Measurements from ENCODE around the gene PGM3.

PGM3 gene

DNA sequence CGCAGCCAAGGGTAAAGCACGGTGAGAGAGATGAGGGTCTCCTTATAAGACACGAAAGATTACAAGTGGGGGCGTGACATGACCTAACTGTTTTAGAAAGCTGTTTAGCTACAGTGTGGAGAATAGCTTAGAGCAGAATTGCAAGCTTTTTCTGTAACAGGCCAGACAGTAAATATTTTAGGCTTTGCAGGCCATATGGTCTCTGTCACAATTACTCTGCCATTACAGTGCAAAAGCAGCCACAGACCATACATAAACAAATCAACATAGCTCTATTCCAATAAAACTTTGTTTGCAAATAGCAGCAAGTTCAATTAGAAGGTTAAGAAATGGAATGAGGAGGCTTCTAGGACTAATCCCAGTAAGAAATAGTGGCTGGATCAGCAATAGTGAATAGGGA is 16.8 kb downstream of the PGM3 start:
- no peak overlapping the region for H3K27ac ChIP-seq (replicated peaks)
- TF ChIP-seq POLR2AphosphoS5 (IDR thresholded peaks at IDR 0.05; ENCODE audit: low read depth) (no peak), SPI1 (IDR thresholded peaks at IDR 0.05; ENCODE audit: borderline replicate concordance, low read depth) (no peak), GABPA (IDR thresholded peaks at IDR 0.05; ENCODE audit: low read depth) (no peak)
- TF ChIP-seq, protein P1, sequence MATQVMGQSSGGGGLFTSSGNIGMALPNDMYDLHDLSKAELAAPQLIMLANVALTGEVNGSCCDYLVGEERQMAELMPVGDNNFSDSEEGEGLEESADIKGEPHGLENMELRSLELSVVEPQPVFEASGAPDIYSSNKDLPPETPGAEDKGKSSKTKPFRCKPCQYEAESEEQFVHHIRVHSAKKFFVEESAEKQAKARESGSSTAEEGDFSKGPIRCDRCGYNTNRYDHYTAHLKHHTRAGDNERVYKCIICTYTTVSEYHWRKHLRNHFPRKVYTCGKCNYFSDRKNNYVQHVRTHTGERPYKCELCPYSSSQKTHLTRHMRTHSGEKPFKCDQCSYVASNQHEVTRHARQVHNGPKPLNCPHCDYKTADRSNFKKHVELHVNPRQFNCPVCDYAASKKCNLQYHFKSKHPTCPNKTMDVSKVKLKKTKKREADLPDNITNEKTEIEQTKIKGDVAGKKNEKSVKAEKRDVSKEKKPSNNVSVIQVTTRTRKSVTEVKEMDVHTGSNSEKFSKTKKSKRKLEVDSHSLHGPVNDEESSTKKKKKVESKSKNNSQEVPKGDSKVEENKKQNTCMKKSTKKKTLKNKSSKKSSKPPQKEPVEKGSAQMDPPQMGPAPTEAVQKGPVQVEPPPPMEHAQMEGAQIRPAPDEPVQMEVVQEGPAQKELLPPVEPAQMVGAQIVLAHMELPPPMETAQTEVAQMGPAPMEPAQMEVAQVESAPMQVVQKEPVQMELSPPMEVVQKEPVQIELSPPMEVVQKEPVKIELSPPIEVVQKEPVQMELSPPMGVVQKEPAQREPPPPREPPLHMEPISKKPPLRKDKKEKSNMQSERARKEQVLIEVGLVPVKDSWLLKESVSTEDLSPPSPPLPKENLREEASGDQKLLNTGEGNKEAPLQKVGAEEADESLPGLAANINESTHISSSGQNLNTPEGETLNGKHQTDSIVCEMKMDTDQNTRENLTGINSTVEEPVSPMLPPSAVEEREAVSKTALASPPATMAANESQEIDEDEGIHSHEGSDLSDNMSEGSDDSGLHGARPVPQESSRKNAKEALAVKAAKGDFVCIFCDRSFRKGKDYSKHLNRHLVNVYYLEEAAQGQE (IDR thresholded peaks at IDR 0.05; ENCODE audit: insufficient replicate concordance, low read depth), result no peak
- TF ChIP-seq, protein P2, sequence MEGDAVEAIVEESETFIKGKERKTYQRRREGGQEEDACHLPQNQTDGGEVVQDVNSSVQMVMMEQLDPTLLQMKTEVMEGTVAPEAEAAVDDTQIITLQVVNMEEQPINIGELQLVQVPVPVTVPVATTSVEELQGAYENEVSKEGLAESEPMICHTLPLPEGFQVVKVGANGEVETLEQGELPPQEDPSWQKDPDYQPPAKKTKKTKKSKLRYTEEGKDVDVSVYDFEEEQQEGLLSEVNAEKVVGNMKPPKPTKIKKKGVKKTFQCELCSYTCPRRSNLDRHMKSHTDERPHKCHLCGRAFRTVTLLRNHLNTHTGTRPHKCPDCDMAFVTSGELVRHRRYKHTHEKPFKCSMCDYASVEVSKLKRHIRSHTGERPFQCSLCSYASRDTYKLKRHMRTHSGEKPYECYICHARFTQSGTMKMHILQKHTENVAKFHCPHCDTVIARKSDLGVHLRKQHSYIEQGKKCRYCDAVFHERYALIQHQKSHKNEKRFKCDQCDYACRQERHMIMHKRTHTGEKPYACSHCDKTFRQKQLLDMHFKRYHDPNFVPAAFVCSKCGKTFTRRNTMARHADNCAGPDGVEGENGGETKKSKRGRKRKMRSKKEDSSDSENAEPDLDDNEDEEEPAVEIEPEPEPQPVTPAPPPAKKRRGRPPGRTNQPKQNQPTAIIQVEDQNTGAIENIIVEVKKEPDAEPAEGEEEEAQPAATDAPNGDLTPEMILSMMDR (IDR thresholded peaks at IDR 0.05; ENCODE audit: insufficient read depth, low read length), result no peak
- no peak for DNase-seq (ENCODE audit: low read depth in 1 of 2, low spot score in 1 of 2)
- no peaks in the 10 kb centered on the region for H3K27me3 ChIP-seq (ENCODE audit: insufficient read depth, poor library complexity, severe bottlenecking)
- H3K4me3 ChIP-seq (replicated peaks; ENCODE audit: insufficient read depth, low read length), result no peak overlapping the region

DNA sequence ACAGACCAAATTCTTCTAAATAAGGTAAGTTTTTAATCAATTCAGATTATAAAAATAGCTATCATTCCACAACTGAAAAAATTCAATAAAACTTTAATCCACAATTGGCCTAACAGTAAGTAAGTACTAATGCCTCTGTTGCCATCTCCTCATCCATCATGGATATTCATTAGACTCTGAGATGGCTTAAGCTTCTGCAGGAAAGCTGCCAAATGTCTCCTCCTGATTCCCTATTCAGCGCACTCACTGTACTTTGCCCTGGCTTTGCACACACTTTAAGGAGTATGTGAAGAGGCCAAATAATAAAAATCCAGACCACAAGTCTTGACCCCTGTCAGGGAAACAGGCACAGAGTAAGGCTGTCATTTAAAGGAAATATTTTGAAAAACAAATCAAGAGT is 23.6 kb downstream of the PGM3 start:
- TF ChIP-seq, protein P1 (IDR thresholded peaks at IDR 0.05; ENCODE audit: insufficient replicate concordance, low read depth), result no peak
- TF ChIP-seq POLR2AphosphoS5 (IDR thresholded peaks at IDR 0.05; ENCODE audit: low read depth) (no peak), SPI1 (IDR thresholded peaks at IDR 0.05; ENCODE audit: borderline replicate concordance, low read depth) (no peak), GABPA (IDR thresholded peaks at IDR 0.05; ENCODE audit: low read depth) (no peak)
- TF ChIP-seq, protein P2 (IDR thresholded peaks at IDR 0.05; ENCODE audit: insufficient read depth, low read length), result no peak
- H3K4me3 ChIP-seq (replicated peaks; ENCODE audit: insufficient read depth, low read length), result no peak overlapping the region
- no peak overlapping the region for H3K27ac ChIP-seq (replicated peaks)
- no peaks in the 10 kb centered on the region for H3K27me3 ChIP-seq (ENCODE audit: insufficient read depth, poor library complexity, severe bottlenecking)
- DNase-seq (ENCODE audit: low read depth in 1 of 2, low spot score in 1 of 2), result no peak

DNA sequence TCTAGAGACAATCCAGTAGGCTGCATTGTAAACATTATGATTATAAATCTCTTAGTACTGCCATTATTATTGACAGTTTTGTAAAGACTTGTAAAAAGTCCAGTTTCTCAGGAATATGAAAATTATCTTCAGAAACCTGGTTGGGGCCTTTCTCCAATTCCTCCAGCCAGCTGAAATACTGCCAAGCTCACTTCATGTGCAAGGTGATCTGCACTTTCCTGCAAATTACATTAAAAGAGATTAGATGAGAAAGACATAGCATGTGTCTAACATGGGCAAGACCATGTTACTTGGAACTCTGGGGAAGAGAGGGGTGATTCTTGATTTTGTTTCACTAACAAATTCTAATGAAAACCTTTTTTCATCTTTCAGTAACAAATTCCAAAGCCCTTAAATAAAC is 24.0 kb downstream of the PGM3 start:
- Histone ChIP-seq H3K27ac (replicated peaks) (no peak overlapping the region), H3K4me3 (replicated peaks; ENCODE audit: insufficient read depth, low read length) (no peak overlapping the region), H3K27me3 (ENCODE audit: insufficient read depth, poor library complexity, severe bottlenecking) (no peaks in the 10 kb centered on the region)
- DNase-seq (ENCODE audit: low read depth in 1 of 2, low spot score in 1 of 2), result no peak
- TF ChIP-seq, protein P2 (IDR thresholded peaks at IDR 0.05; ENCODE audit: insufficient read depth, low read length), result no peak
- TF ChIP-seq SPI1 (IDR thresholded peaks at IDR 0.05; ENCODE audit: borderline replicate concordance, low read depth) (no peak), POLR2AphosphoS5 (IDR thresholded peaks at IDR 0.05; ENCODE audit: low read depth) (no peak), GABPA (IDR thresholded peaks at IDR 0.05; ENCODE audit: low read depth) (no peak)
- TF ChIP-seq, protein P1 (IDR thresholded peaks at IDR 0.05; ENCODE audit: insufficient replicate concordance, low read depth), result no peak

Data from HL-60 (cell line).